Gastrocnemius medialis (tissue), 4 donors: ENCODE measurements around the gene PSMG4. TPM values are rescaled to one million over a fixed set of nuclear protein-coding genes. Genes with fewer than 3 reads are reported as not detected.

Experiments used
- ATAC-seq, 2 donors: fragments of 150-250 bp; one replicate each; pipeline ENCODE4 v1.9.1; 2016
- DNase-seq, 2 donors: peaks; one replicate each; pipeline ENCODE4 v3.0.0-alpha.2; 2019
- H3K27ac ChIP-seq, 4 donors: fragments of 200-600 bp; sonication (generic); 1 replicate in 1 of 4; 2 replicates in 3 of 4; pipeline ENCODE4 v1.5.1; 2016 to 2018; ENCODE audit warnings: mild to moderate bottlenecking in 2 of 4, moderate library complexity in 1 of 4
- H3K27me3 ChIP-seq, 3 donors: fragments of 200-600 bp; sonication (generic) in 2 of 3; 1 replicate in 1 of 3; 2 replicates in 2 of 3; pipeline versions ENCODE4 v1.5.1 to v1.6.0; 2016 to 2019; ENCODE audit warnings: mild to moderate bottlenecking in 1 of 3, moderate library complexity in 1 of 3
- H3K36me3 ChIP-seq, 2 donors: fragments of 200-600 bp; sonication (generic) in 1 of 2; one replicate each; pipeline ENCODE4 v1.5.1; 2017 to 2018
- H3K4me1 ChIP-seq, 2 donors: fragments of 200-600 bp; sonication (generic) in 1 of 2; one replicate each; pipeline ENCODE4 v1.5.1; 2016 to 2017; ENCODE audit warnings: mild to moderate bottlenecking in 2 of 2
- H3K4me3 ChIP-seq, 4 donors: fragments of 200-600 bp; sonication (generic) in 3 of 4; 1 replicate in 1 of 4; 2 replicates in 3 of 4; pipeline ENCODE4 v1.5.1; 2016 to 2019; ENCODE audit warnings: mild to moderate bottlenecking in 2 of 4
- H3K9me3 ChIP-seq, 3 donors: fragments of 200-600 bp; sonication (generic) in 2 of 3; 1 replicate in 1 of 3; 2 replicates in 2 of 3; pipeline ENCODE4 v1.5.1; 2016 to 2019
- CTCF ChIP-seq, 5 experiments: fragments of 450-650 bp in 3 of 5; fragments of 200-600 bp in 2 of 5; sonication (generic) in 2 of 5; IDR thresholded peaks in 4 of 5; conservative IDR thresholded peaks in 1 of 5; 1 replicate in 4 of 5; 2 replicates in 1 of 5; pipeline ENCODE4 v1.5.1; 2016 to 2019; ENCODE audit warnings: antibody characterized with exemption in 5 of 5, mild to moderate bottlenecking in 3 of 5, moderate library complexity in 3 of 5
- POLR2A ChIP-seq, 2 donors: fragments of 450-650 bp; IDR thresholded peaks; one replicate each; pipeline ENCODE4 v1.6.1; 2017; ENCODE audit warnings: antibody characterized with exemption in 2 of 2, mild to moderate bottlenecking in 2 of 2, moderate library complexity in 2 of 2
- in situ Hi-C, 4 donors: fragments of 200-750 bp; cut with MboI; loops; one replicate each; pipeline versions ENCODE4 v1.15.0 to v1.8.0; 2017; ENCODE audit warnings: low sequenced_read_pairs in 4 of 4
- intact Hi-C: fragments of 100-400 bp; cut with DNase I; formaldehyde crosslinking; loops from one replicate; pipeline ENCODE4 v1.15.1; 2023; ENCODE audit warnings: low total_unique reads
- total RNA-seq, 4 donors: library from RNA; depleted of rRNA; stranded (reverse); fragments of >200 nt; gene quantifications; one replicate each; pipeline versions ENCODE4 v1.1.0 to v1.2.3, GENCODE V29; 2016

PSMG4 gene
- total RNA-seq, 4 donors from 2014 or later, result 16.4 to 27.6 (median 22.0) TPM

GRCh38 chr6:3287976-3288707 is 29.4 kb downstream of the PSMG4 start:
- H3K4me1 ChIP-seq, result peaks cover 6 to 7% of the 10 kb centered on the region in 2 donors
- no peaks in the 10 kb centered on the region for H3K27me3 ChIP-seq
- no peak overlapping the region for H3K4me3 ChIP-seq
- H3K27ac ChIP-seq, result no peak overlapping the region
- TF ChIP-seq POLR2A (IDR thresholded peaks at IDR 0.05) (no peak), CTCF (IDR thresholded peaks at IDR 0.05 in 4 of 5, conservative IDR thresholded peaks at IDR 0.05 in 1 of 5) (no peak)
- in situ Hi-C loops (loop anchor here (10.0 to 25.0 kb wide), 3 partner anchors 174 to 724 kb away; partner anchors contain the start of gene SLC22A23 (in 4 of the 4)), intact Hi-C loops (no loop called here)
- ATAC-seq (no peak), DNase-seq (peak in 1 of 2 donors; percentile 9)
- no peaks in the 10 kb centered on the region for H3K9me3 ChIP-seq
- H3K36me3 ChIP-seq, result no peaks in the 10 kb centered on the region

GRCh38 chr6:3288711-3289663 is 30.2 kb downstream of the PSMG4 start:
- in situ Hi-C loops (loop anchor here (10.0 to 25.0 kb wide), 3 partner anchors 173 to 723 kb away; partner anchors contain the start of gene SLC22A23 (in 4 of the 4)), intact Hi-C loops (no loop called here)

GRCh38 chr6:3289664-3290055 is 30.9 kb downstream of the PSMG4 start:
- in situ Hi-C loops, result loop anchor here (10.0 to 25.0 kb wide), 3 partner anchors 173 to 723 kb away; partner anchors contain the start of gene SLC22A23 (in 4 of the 4)
- ATAC-seq (no peak), DNase-seq (peak in 1 of 2 donors; percentile 11)
- Histone ChIP-seq H3K9me3 (no peaks in the 10 kb centered on the region), H3K4me1 (peaks cover under 1 to 2% of the 10 kb centered on the region in 2 donors), H3K4me3 (no peak overlapping the region), H3K27me3 (no peaks in the 10 kb centered on the region), H3K36me3 (no peaks in the 10 kb centered on the region), H3K27ac (no peak overlapping the region)
- TF ChIP-seq POLR2A (IDR thresholded peaks at IDR 0.05), result no peak
- intact Hi-C loops, result no loop called here

More at GRCh38 chr6:3288711-3289663, 30.2 kb downstream of the PSMG4 start:
- no peak overlapping the region for H3K4me3 ChIP-seq
- H3K27ac ChIP-seq, result no peak overlapping the region
- DNase-seq (peak in 1 of 2 donors; percentile 7), ATAC-seq (no peak)
- no peaks in the 10 kb centered on the region for H3K36me3 ChIP-seq
- peaks cover 6 to 7% of the 10 kb centered on the region in 2 donors for H3K4me1 ChIP-seq
- H3K27me3 ChIP-seq, result no peaks in the 10 kb centered on the region
- TF ChIP-seq CTCF (IDR thresholded peaks at IDR 0.05 in 4 of 5, conservative IDR thresholded peaks at IDR 0.05 in 1 of 5) (no peak), POLR2A (IDR thresholded peaks at IDR 0.05) (no peak)
- no peaks in the 10 kb centered on the region for H3K9me3 ChIP-seq

GRCh38 chr6:3290149-3290930 is 31.6 kb downstream of the PSMG4 start:
- no peak overlapping the region for H3K4me3 ChIP-seq
- H3K27ac ChIP-seq, result no peak overlapping the region
- no peak for TF ChIP-seq CTCF (IDR thresholded peaks at IDR 0.05 in 4 of 5, conservative IDR thresholded peaks at IDR 0.05 in 1 of 5)
- in situ Hi-C loops, result loop anchor here (25.0 kb wide), 2 partner anchors 172 to 722 kb away; partner anchors contain the start of gene SLC22A23 (in 4 of the 4)
- intact Hi-C loops, result no loop called here
- DNase-seq (no peak), ATAC-seq (no peak)
- no peaks in the 10 kb centered on the region for H3K9me3 ChIP-seq
- H3K4me1 ChIP-seq, result peaks cover 0 to 5% of the 10 kb centered on the region in 2 donors
- no peaks in the 10 kb centered on the region for H3K36me3 ChIP-seq
- H3K27me3 ChIP-seq, result no peaks in the 10 kb centered on the region
